B cell (primary cell): Measurements from ENCODE around the gene N4BP2.
"Not testable (repeated sequence)": the region's sequence is repeated elsewhere in the genome, so short reads cannot be mapped to it uniquely, and the experiment has no call there.

Source experiments
- CTCF ChIP-seq: fragments of 200-600 bp; IDR thresholded peaks from one replicate; pipeline ENCODE4 v1.8.0; 2022; ENCODE audit warnings: antibody characterized with exemption, mild to moderate bottlenecking
- EZH2 ChIP-seq: IDR thresholded peaks from 2 replicates; pipeline ENCODE4 v1.6.1; 2012; ENCODE audit warnings: borderline replicate concordance, low read depth, mild to moderate bottlenecking, moderate library complexity, low read length; ENCODE audit not compliant: insufficient read depth, poor library complexity, severe bottlenecking

GRCh38 chr4:40107150-40107549 lies 50.5 kb downstream of the N4BP2 start:
- not testable (repeated sequence) for TF ChIP-seq EZH2, CTCF
